Epithelial cell of proximal tubule (primary cell): ENCODE measurements around the gene CLEC1A. TPM values are rescaled to one million over a fixed set of nuclear protein-coding genes. Genes with fewer than 3 reads are reported as not detected.

Source experiments
- DNase-seq: peaks from one replicate; pipeline ENCODE4 v3.0.0-alpha.2; 2011; ENCODE audit warnings: low read depth
- H3K4me3 ChIP-seq: 2 replicates; pipeline ENCODE4 v1.5.1; 2011; ENCODE audit warnings: low read depth, mild to moderate bottlenecking, low read length
- total RNA-seq: library from RNA; depleted of rRNA; stranded (reverse); fragments of >200 nt; gene quantifications from 2 replicates; pipeline ENCODE4 v1.2.3, GENCODE V29; 2015
- TF ChIP-seq, protein P1 (sequence below): conservative IDR thresholded peaks from 2 replicates; pipeline ENCODE4 v1.5.1; 2012; ENCODE audit warnings: low read depth, mild to moderate bottlenecking, low read length

The CLEC1A gene
- total RNA-seq, 1 donor from 2014 or later: not detected

DNA sequence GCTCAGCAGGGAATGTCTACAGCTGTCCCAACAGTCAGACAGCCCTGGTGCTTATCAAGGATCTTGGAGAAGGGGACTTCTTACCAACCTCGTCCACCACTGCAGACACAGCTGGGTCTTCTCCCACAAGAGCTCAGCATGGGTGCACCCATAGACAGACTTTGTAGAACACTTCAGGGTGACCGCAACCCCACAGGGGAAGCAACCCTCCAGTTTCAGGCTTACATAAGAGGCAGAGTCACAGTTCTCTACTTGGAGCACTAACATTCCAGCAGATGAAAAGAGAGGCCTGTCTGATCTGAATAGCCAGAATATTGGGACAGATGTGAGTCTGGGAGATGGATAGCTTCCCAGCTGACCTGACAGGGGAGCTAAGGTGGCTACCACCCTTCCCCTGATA is 3.5 kb upstream of the CLEC1A start:
- DNase-seq: no peak
- H3K4me3 ChIP-seq: no peak overlapping the region
- TF ChIP-seq, protein P1, sequence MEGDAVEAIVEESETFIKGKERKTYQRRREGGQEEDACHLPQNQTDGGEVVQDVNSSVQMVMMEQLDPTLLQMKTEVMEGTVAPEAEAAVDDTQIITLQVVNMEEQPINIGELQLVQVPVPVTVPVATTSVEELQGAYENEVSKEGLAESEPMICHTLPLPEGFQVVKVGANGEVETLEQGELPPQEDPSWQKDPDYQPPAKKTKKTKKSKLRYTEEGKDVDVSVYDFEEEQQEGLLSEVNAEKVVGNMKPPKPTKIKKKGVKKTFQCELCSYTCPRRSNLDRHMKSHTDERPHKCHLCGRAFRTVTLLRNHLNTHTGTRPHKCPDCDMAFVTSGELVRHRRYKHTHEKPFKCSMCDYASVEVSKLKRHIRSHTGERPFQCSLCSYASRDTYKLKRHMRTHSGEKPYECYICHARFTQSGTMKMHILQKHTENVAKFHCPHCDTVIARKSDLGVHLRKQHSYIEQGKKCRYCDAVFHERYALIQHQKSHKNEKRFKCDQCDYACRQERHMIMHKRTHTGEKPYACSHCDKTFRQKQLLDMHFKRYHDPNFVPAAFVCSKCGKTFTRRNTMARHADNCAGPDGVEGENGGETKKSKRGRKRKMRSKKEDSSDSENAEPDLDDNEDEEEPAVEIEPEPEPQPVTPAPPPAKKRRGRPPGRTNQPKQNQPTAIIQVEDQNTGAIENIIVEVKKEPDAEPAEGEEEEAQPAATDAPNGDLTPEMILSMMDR: no peak

DNA sequence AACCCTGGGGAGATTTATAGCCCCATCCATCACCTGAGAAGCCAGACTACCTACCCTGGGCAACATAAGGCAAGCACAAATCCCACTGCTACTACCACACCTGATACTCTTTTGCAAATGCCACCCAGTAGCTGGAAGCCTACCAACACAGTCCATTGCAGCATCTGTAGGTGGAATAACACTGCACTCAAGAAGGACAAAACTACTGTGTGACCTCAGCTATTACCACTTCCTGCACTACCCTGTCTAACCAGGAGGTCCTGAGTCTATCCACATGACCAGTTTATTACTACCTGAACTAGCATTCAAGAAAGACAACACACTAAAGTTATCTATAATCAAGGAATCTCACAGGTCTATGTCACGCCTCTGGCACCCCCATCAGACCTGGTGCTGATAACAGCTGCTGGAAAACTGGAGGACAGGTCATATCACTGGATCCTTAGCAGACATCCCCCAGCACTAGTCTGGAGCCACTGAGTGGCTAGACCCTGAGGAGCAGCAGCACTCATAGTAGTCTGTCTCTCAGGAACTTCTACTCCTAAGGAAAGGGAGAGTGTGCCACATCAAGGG is 2.9 kb upstream of the CLEC1A start:
- TF ChIP-seq, protein P1: no peak

DNA sequence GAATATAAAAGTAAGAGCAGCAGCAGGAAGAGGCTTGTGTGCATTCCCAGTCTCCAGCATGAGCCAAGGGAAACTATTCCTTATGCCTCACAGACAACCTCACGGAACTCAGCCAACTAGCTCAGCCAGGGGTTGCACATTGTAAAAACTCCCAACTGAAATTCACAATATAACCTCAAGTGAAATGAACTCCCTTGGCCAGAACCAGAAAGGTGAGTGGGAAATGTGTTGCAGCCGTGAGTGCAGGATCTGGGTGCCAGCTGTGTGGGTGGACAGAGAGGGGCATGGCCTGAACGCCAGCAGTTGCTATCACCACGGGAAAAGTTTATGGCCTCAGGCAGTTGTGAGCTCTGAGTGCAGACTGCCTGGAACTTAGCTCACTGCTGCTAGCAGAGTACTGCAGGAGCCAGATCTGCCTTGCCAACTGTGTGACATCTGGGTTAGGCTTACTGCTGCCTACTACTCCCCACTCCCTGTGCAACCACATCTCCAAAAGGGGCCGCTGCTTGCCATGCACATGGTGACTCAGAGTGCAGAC is 2.3 kb upstream of the CLEC1A start:
- DNase-seq: no peak
- TF ChIP-seq, protein P1: no peak
- H3K4me3 ChIP-seq: no peak overlapping the region

More for the DNA sequence above, 2.9 kb upstream of the CLEC1A start:
- H3K4me3 ChIP-seq: no peak overlapping the region
- DNase-seq: no peak

DNA sequence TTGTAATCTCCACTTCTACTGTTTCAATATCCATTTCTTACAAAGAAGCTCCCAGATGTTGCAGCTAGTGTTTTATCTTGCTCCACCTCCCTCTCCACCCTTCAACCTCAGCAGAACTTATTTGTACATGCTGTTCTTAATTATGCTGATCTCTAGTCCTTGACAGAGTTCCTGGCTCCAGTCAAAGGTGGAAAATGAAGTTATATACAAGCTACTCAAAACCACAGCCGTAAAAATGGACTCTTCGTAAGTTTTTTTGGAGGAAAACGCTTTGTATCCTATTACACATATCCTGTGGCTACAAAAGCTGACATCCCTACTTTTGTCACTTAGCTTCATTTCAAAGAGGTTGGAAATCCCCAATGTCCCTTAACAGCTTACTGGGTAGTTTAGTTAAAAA is 1.3 kb downstream of the CLEC1A start:
- TF ChIP-seq, protein P1: no peak
- H3K4me3 ChIP-seq: no peak overlapping the region
- no peak for DNase-seq

DNA sequence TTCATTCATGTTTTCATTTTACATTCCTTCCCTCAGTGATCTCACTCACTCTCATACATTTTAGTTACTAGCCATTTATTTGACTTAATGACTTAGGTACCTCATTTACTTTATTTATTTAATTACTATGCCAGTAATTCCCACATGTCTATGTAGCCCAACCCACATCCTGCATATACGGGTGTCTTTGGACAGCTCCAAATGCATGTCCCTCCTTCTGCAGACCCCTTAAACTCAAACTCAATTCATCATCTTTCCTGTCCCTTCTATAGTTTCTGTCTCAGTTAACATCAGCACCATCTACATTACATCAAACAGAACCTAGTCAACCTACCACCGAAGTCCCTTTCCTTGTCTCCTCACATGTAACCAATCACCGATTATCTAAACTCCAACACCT is 2.8 kb downstream of the CLEC1A start:
- DNase-seq: no peak
- H3K4me3 ChIP-seq: no peak overlapping the region
- TF ChIP-seq, protein P1: no peak

DNA sequence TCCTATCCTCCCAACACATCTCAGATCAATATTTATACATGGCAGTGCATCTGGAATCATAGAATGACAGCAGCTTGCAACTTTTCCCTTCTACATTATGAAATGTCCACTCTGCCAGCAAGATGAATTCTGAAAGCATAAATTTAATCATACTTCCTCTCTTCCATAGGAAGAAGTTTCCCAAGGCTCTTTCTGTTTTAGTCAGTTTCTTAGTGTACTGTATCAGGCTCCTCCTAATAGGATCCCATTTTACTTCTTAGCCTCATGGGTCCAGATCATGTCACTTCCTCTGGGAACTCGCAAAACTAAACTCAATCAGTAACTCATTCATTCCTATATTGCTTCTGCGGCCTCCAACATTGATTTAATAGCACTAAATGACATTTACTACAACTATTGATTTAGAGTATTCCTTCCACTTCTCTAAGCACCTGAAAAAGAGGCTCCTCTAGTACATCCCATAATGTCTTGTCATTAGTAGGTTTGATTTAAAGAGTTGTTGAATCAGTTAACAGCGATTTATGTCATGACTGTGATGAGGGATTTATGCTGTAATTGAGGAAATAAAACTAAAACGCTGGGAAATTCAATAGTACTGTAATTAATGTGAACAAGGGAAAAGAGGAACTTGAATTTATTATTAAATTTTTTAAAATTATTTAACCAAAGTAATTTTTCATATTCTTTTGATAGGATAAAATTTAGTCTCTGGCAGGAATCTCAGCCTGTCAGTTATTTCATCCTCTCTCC is 4.0 kb downstream of the CLEC1A start:
- TF ChIP-seq, protein P1: no peak
- no peak overlapping the region for H3K4me3 ChIP-seq
- no peak for DNase-seq
